Stomach (tissue), 4 donors: ENCODE measurements around the gene TSHZ2.

ENCODE experiments used
- CTCF ChIP-seq, 7 experiments: fragments of 450-650 bp in 4 of 7; fragments of 200-600 bp in 3 of 7; sonication (generic) in 3 of 7; IDR thresholded peaks; one replicate each; pipeline ENCODE4 v1.5.1; 2016 to 2019; ENCODE audit warnings: antibody characterized with exemption in 7 of 7, control low read depth in 2 of 7, mild to moderate bottlenecking in 1 of 7
- EP300 ChIP-seq: sonication (generic); formaldehyde crosslinking; IDR thresholded peaks from one replicate; pipeline ENCODE4 v1.6.1; 2017; ENCODE audit warnings: antibody characterized with exemption
- POLR2A ChIP-seq, 4 donors: fragments of 450-650 bp; IDR thresholded peaks; one replicate each; pipeline ENCODE4 v1.6.1; 2016; ENCODE audit warnings: antibody characterized with exemption in 4 of 4, control low read depth in 2 of 4, mild to moderate bottlenecking in 1 of 4, moderate library complexity in 1 of 4

DNA sequence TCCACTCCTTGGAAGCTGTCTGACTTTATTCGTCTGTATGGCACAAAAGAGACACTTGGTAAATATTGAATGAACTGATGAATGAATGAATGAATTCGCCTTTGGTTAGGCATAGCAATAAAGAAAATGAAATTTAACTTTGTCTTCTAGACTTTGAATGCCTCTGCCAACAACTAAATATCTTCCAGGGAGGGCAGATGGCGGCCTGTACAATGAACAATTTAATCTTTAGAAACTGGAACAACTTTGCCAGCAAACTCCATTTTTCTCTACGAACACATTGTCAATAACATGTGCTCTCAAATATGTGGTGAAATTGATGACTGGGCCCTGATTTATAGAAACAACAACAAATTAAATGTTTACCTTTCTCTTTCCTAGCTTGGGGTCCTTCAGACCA is 480.9 kb downstream of the TSHZ2 start:
- TF ChIP-seq CTCF (IDR thresholded peaks at IDR 0.05) (no peak), POLR2A (IDR thresholded peaks at IDR 0.05) (no peak), EP300 (no peak)
